ENCODE results near the gene HOXB7.

The HOXB7 gene

GRCh38 chr17:48571826-48572417, 38.9 kb downstream of the HOXB7 start:
- H3K27me3 ChIP-seq (ENCODE audit: insufficient read depth, low read depth, severe bottlenecking): peaks cover 99% of the 10 kb centered on the region
- no peak overlapping the region for H3K4me3 ChIP-seq (ENCODE audit: low read depth, low read length)
- H3K9me3 ChIP-seq (ENCODE audit: severe bottlenecking): no peaks in the 10 kb centered on the region
- H3K36me3 ChIP-seq: no peaks in the 10 kb centered on the region
- H3K27ac ChIP-seq: no peak overlapping the region
- no peak for DNase-seq
- TF ChIP-seq CTCF (IDR thresholded peaks at IDR 0.05; ENCODE audit: low read depth, low read length): no peak

- TF ChIP-seq CTCF (IDR thresholded peaks at IDR 0.05; ENCODE audit: low read depth, low read length): no peak
- no peak overlapping the region for H3K27ac ChIP-seq
- H3K9me3 ChIP-seq (ENCODE audit: severe bottlenecking): no peaks in the 10 kb centered on the region
- H3K4me3 ChIP-seq (ENCODE audit: low read depth, low read length): no peak overlapping the region
- DNase-seq: no peak
- no peaks in the 10 kb centered on the region for H3K36me3 ChIP-seq
- peaks cover 100% of the 10 kb centered on the region for H3K27me3 ChIP-seq (ENCODE audit: insufficient read depth, low read depth, severe bottlenecking)
Measured at GRCh38 chr17:48571024-48571818, 39.6 kb downstream of the HOXB7 start.

- H3K9me3 ChIP-seq (ENCODE audit: severe bottlenecking): no peaks in the 10 kb centered on the region
- DNase-seq: no peak
- H3K36me3 ChIP-seq: no peaks in the 10 kb centered on the region
- H3K27ac ChIP-seq: no peak overlapping the region
- peaks cover 100% of the 10 kb centered on the region for H3K27me3 ChIP-seq (ENCODE audit: insufficient read depth, low read depth, severe bottlenecking)
- TF ChIP-seq CTCF (IDR thresholded peaks at IDR 0.05; ENCODE audit: low read depth, low read length): no peak
- no peak overlapping the region for H3K4me3 ChIP-seq (ENCODE audit: low read depth, low read length)
Measured at GRCh38 chr17:48570325-48571023, 40.3 kb downstream of the HOXB7 start.

- no peak for TF ChIP-seq CTCF (IDR thresholded peaks at IDR 0.05; ENCODE audit: low read depth, low read length)
- DNase-seq: no peak
- H3K27ac ChIP-seq: no peak overlapping the region
- H3K9me3 ChIP-seq (ENCODE audit: severe bottlenecking): no peaks in the 10 kb centered on the region
- H3K36me3 ChIP-seq: no peaks in the 10 kb centered on the region
- no peak overlapping the region for H3K4me3 ChIP-seq (ENCODE audit: low read depth, low read length)
- peaks cover 100% of the 10 kb centered on the region for H3K27me3 ChIP-seq (ENCODE audit: insufficient read depth, low read depth, severe bottlenecking)
Measured at GRCh38 chr17:48569674-48570324, 41.0 kb downstream of the HOXB7 start.

- no peaks in the 10 kb centered on the region for H3K36me3 ChIP-seq
- H3K27me3 ChIP-seq (ENCODE audit: insufficient read depth, low read depth, severe bottlenecking): peaks cover 99% of the 10 kb centered on the region
- peaks cover 2% of the 10 kb centered on the region for H3K9me3 ChIP-seq (ENCODE audit: severe bottlenecking)
- H3K27ac ChIP-seq: no peak overlapping the region
- no peak for DNase-seq
- TF ChIP-seq CTCF (IDR thresholded peaks at IDR 0.05; ENCODE audit: low read depth, low read length): no peak
- no peak overlapping the region for H3K4me3 ChIP-seq (ENCODE audit: low read depth, low read length)
Measured at GRCh38 chr17:48569240-48569582, 41.6 kb downstream of the HOXB7 start.
